Smooth muscle cell (in vitro differentiated cells): Measurements from ENCODE around the gene RPL36A. TPM values are rescaled to one million over a fixed set of nuclear protein-coding genes. Genes with fewer than 3 reads are reported as not detected.

Source experiments
- DNase-seq: peaks from one replicate; lab custom pipeline; 2025; ENCODE audit not compliant: unreplicated experiment; lab: John Stamatoyannopoulos, UW
- H2AFZ ChIP-seq: fragments of 200-600 bp; sonication (generic); 2 replicates; pipeline ENCODE4 v1.6.0; 2016; ENCODE audit warnings: antibody characterized with exemption, low read depth, mild to moderate bottlenecking
- H3F3A ChIP-seq: fragments of 200-600 bp; sonication (generic); 2 replicates; pipeline ENCODE4 v1.6.0; 2017; ENCODE audit warnings: antibody characterized with exemption, low read depth
- H3K27ac ChIP-seq: fragments of 200-600 bp; sonication (generic); 2 replicates; pipeline ENCODE4 v1.5.1; 2016; ENCODE audit warnings: low read depth, mild to moderate bottlenecking
- H3K27me3 ChIP-seq: fragments of 200-600 bp; sonication (generic); 2 replicates; pipeline ENCODE4 v1.6.1; 2016; ENCODE audit warnings: low read depth, mild to moderate bottlenecking
- H3K36me3 ChIP-seq: fragments of 200-600 bp; sonication (generic); 2 replicates; pipeline ENCODE4 v1.5.1; 2016; ENCODE audit warnings: low read depth
- H3K4me1 ChIP-seq: fragments of 200-600 bp; sonication (generic); 2 replicates; pipeline ENCODE4 v1.5.1; 2016; ENCODE audit warnings: low read depth
- H3K4me2 ChIP-seq: fragments of 200-600 bp; sonication (generic); 2 replicates; pipeline ENCODE4 v1.6.0; 2016; ENCODE audit warnings: mild to moderate bottlenecking
- H3K4me3 ChIP-seq: fragments of 200-600 bp; sonication (generic); 2 replicates; pipeline ENCODE4 v1.5.1; 2016; ENCODE audit warnings: mild to moderate bottlenecking
- H3K79me2 ChIP-seq: fragments of 200-600 bp; sonication (generic); 2 replicates; pipeline ENCODE4 v1.6.0; 2016; ENCODE audit warnings: low read depth, mild to moderate bottlenecking
- H3K9ac ChIP-seq: fragments of 200-600 bp; sonication (generic); 2 replicates; pipeline ENCODE4 v1.6.0; 2016; ENCODE audit warnings: low read depth
- H3K9me3 ChIP-seq: fragments of 200-600 bp; sonication (generic); replicated peaks from 2 replicates; pipeline ENCODE4 v1.5.1; 2016; ENCODE audit warnings: low read depth
- H4K20me1 ChIP-seq: fragments of 200-600 bp; sonication (generic); 2 replicates; pipeline ENCODE4 v1.6.0; 2016; ENCODE audit warnings: low read depth
- CTCF ChIP-seq: fragments of 200-600 bp; sonication (generic); IDR thresholded peaks from 2 replicates; pipeline ENCODE4 v1.5.1; 2017; ENCODE audit warnings: borderline replicate concordance, mild to moderate bottlenecking, antibody characterized with exemption; ENCODE audit not compliant: insufficient read depth, poor library complexity, severe bottlenecking
- WGBS: methylation state at CpG from one replicate; pipeline ENCODE4 v1.1.7; 2016; ENCODE audit warnings: low lambda C conversion rate; 5-methylcytosine and 5-hydroxymethylcytosine counted together
- polyA plus RNA-seq: library from polyadenylated mRNA; unstranded; fragments of >200 nt; fragmentation: Nextera tagmentation; extraction: Ambion mirVana; gene quantifications from 2 replicates; pipeline ENCODE4 v1.2.1, GENCODE V29; 2016
- total RNA-seq: library from RNA; depleted of rRNA; stranded (reverse); fragments of >200 nt; gene quantifications from 2 replicates; pipeline ENCODE4 v1.2.3, GENCODE V29; 2014

Gene RPL36A
- total and polyA plus RNA-seq, 2 experiments from 2014 or later = 301 to 3,414 TPM

GRCh38 chrX:101385026-101385684, 5.7 kb upstream of the RPL36A start:
- no peaks in the 10 kb centered on the region for H3K4me1 ChIP-seq
- H3K79me2 ChIP-seq = no peaks in the 10 kb centered on the region
- no peak overlapping the region for H3K27ac ChIP-seq
- no peaks in the 10 kb centered on the region for H3F3A ChIP-seq
- WGBS = 71% methylated on average over 7 of the region's 7 CpGs
- no peak overlapping the region for H2AFZ ChIP-seq
- no peak for DNase-seq
- H3K9ac ChIP-seq = no peak overlapping the region
- no peaks in the 10 kb centered on the region for H3K9me3 ChIP-seq
- H3K27me3 ChIP-seq = no peaks in the 10 kb centered on the region
- no peak for TF ChIP-seq CTCF
- H3K4me3 ChIP-seq = no peak overlapping the region
- H3K4me2 ChIP-seq = no peak overlapping the region
- H3K36me3 ChIP-seq = no peaks in the 10 kb centered on the region
- H4K20me1 ChIP-seq = no peaks in the 10 kb centered on the region

- Histone ChIP-seq H3F3A (no peaks in the 10 kb centered on the region), H3K27ac (no peak within 1 kb of the TSS), H2AFZ (no peak within 1 kb of the TSS), H3K27me3 (no peaks in the 10 kb centered on the region), H4K20me1 (no peaks in the 10 kb centered on the region), H3K36me3 (no peaks in the 10 kb centered on the region), H3K79me2 (no peaks in the 10 kb centered on the region), H3K4me2 (no peak within 1 kb of the TSS), H3K4me3 (no peak within 1 kb of the TSS), H3K9ac (no peak within 1 kb of the TSS), H3K9me3 (no peaks in the 10 kb centered on the region), H3K4me1 (no peaks in the 10 kb centered on the region)
- no peak for DNase-seq
- no peak for TF ChIP-seq CTCF
- 88% methylated on average over 9 of the region's 9 CpGs for WGBS
Measured at GRCh38 chrX:101385795-101386541, 4.8 kb upstream of the RPL36A start, which contains the start of gene BTK. BTK (minus strand) TSS chrX:101386191; CDS start chrX:101375284, 10,907 bp downstream.

- no peak overlapping the region for H2AFZ ChIP-seq
- no peaks in the 10 kb centered on the region for H3K4me1 ChIP-seq
- H3K4me2 ChIP-seq = no peak overlapping the region
- no peaks in the 10 kb centered on the region for H3K36me3 ChIP-seq
- TF ChIP-seq CTCF = no peak
- no peak overlapping the region for H3K9ac ChIP-seq
- WGBS = 75% methylated on average over 6 of the region's 6 CpGs
- H3K27me3 ChIP-seq = no peaks in the 10 kb centered on the region
- no peaks in the 10 kb centered on the region for H4K20me1 ChIP-seq
- no peak for DNase-seq
- H3K4me3 ChIP-seq = no peak overlapping the region
- H3K27ac ChIP-seq = no peak overlapping the region
- no peaks in the 10 kb centered on the region for H3F3A ChIP-seq
- H3K9me3 ChIP-seq = no peaks in the 10 kb centered on the region
- no peaks in the 10 kb centered on the region for H3K79me2 ChIP-seq
Measured at GRCh38 chrX:101386542-101386885, 4.3 kb upstream of the RPL36A start.

- H3K4me3 ChIP-seq = no peak overlapping the region
- no peak overlapping the region for H3K4me2 ChIP-seq
- no peaks in the 10 kb centered on the region for H3K36me3 ChIP-seq
- no peaks in the 10 kb centered on the region for H3K9me3 ChIP-seq
- no peak overlapping the region for H2AFZ ChIP-seq
- no peak overlapping the region for H3K27ac ChIP-seq
- peaks cover 7% of the 10 kb centered on the region for H3K79me2 ChIP-seq
- H3K4me1 ChIP-seq = no peaks in the 10 kb centered on the region
- DNase-seq = no peak
- H3F3A ChIP-seq = no peaks in the 10 kb centered on the region
- WGBS = 81% methylated on average over 3 of the region's 3 CpGs
- no peak for TF ChIP-seq CTCF
- no peaks in the 10 kb centered on the region for H3K27me3 ChIP-seq
- no peak overlapping the region for H3K9ac ChIP-seq
- peaks cover 4% of the 10 kb centered on the region for H4K20me1 ChIP-seq
Measured at GRCh38 chrX:101388604-101389003, 2.2 kb upstream of the RPL36A start.
